ENCODE data around the gene MIOX. TPM values are rescaled to one million over a fixed set of nuclear protein-coding genes. Genes with fewer than 3 reads are reported as not detected.

Gene MIOX
- total RNA-seq, 6 donors from 2014 or later: not detected

DNA sequence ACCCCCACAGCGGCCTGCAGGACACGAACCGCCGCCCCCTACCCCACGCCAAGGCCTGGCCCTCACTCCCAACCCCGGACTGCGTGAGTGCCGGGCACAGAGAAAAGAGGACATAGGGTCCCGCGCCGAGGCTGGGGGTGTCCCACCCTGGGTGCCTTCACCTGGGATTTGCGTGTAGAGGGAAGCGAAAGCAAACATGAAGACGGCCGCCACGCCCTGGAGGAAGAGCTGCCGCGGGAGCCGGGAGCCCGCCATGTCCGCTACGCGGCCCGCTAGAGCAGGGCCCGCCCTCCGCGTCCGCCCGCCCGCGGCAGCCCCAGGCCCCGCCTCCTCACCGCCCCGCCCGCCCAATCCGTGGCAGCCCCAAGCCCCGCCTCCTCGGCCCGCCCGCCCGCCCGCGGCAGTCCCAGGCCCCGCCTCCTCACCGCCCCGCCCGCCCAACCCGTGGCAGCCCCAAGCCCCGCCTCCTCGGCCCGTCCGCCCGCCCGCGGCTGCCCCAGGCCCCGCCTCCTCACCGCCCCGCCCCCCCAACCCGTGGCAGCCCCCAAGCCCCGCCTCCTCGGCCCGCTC, 20.8 kb downstream of the MIOX start, which contains the start of gene LMF2:
Gene LMF2 (minus strand): TSS at position 282 of the 570 bp plus-strand sequence. CDS start 27 bp downstream, at position 255.
- TF ChIP-seq EP300 (IDR thresholded peaks at IDR 0.05) (no peak), CTCF (IDR thresholded peaks at IDR 0.05) (peak in 2 of 6 experiments; percentile 13 to 25), POLR2AphosphoS5 (IDR thresholded peaks at IDR 0.05) (peak; percentile 35 to 68), POLR2A (IDR thresholded peaks at IDR 0.05) (peak in 1 of 4 donors; percentile 59)
- no peaks in the 10 kb centered on the region for H3K9me3 ChIP-seq
- H3K27me3 ChIP-seq: no peaks in the 10 kb centered on the region
- H3K4me3 ChIP-seq: peak within 1 kb of the TSS; percentile 81 to 99 (median 98)
- peak; percentile 83 to 93 for ATAC-seq (ENCODE audit: low FRiP score in 2 of 2)
- peaks cover 23 to 40% (median 25%) of the 10 kb centered on the region in 4 donors for H3K4me1 ChIP-seq
- 1 to 4% methylated on average over 8 to 19 of the region's 62 CpGs for WGBS, 2 donors
- DNase-seq: peak; percentile 91 to 99
- H3K36me3 ChIP-seq: peaks cover 15 to 37% (median 34%) of the 10 kb centered on the region in 4 donors
- H3K27ac ChIP-seq: peak within 1 kb of the TSS; percentile 92 to 97 (median 95)

DNA sequence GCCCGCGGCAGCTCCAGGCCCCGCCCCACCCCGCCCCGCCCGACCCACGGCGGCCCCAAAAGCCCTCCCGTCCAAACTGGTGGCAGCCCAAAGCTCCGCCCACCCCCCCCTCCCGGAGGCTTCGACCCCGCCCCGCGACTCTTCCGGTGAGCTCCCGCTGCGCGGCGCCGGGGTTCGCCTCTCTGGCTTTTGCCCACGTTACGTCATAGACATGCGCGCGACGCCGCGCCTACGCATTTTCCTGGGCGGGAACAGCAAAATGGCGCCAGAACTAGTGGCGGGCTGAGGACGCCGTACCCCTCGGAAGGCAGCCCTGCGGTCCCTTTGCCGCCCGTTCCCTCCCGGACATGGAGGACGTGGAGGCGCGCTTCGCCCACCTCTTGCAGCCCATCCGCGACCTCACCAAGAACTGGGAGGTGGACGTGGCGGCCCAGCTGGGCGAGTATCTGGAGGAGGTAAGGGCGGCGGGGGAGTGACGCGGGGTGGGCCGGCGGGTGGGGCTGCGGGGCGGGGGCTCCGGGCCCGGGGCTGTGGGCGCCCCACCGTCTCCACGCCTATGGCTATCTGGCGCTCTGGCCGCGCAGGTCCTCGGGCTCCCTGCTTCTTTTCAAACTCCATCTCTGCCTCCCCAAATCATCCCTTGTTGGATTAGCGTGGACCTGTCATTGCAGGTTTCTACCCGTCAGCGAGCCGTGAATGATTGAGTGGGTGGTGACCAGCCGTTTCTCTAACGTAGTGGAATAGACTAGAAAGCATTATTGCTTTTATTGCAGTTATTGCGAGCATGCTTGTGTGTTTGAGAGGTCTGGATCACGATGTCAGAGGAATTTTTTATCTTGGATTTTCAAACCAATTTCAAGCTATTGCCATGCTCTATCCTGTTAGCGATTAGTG, 21.6 kb downstream of the MIOX start, which contains the start of gene NCAPH2:
Gene NCAPH2 (plus strand): TSS at position 234 of the 894 bp plus-strand sequence. CDS start 114 bp downstream, at position 348.
- ATAC-seq (ENCODE audit: low FRiP score in 2 of 2): peak; percentile 89 to 92
- peak within 1 kb of the TSS; percentile 81 to 99 (median 98) for H3K4me3 ChIP-seq
- H3K4me1 ChIP-seq: peaks cover 23 to 47% (median 26%) of the 10 kb centered on the region in 4 donors
- H3K36me3 ChIP-seq: peaks cover 10 to 30% (median 27%) of the 10 kb centered on the region in 4 donors
- DNase-seq: peak; percentile 94 to 99
- H3K9me3 ChIP-seq: no peaks in the 10 kb centered on the region
- H3K27ac ChIP-seq: peak within 1 kb of the TSS; percentile 92 to 97 (median 95)
- WGBS, 2 donors: 1% methylated on average over 14 to 30 of the region's 76 CpGs
- TF ChIP-seq CTCF (IDR thresholded peaks at IDR 0.05) (peak in 2 of 6 experiments; percentile 20 to 49), POLR2A (IDR thresholded peaks at IDR 0.05) (peak in 2 of 4 donors; percentile 67 to 83), EP300 (IDR thresholded peaks at IDR 0.05) (peak in 1 of 4 donors; percentile 84), POLR2AphosphoS5 (IDR thresholded peaks at IDR 0.05) (peak; percentile 96)
- no peaks in the 10 kb centered on the region for H3K27me3 ChIP-seq

DNA sequence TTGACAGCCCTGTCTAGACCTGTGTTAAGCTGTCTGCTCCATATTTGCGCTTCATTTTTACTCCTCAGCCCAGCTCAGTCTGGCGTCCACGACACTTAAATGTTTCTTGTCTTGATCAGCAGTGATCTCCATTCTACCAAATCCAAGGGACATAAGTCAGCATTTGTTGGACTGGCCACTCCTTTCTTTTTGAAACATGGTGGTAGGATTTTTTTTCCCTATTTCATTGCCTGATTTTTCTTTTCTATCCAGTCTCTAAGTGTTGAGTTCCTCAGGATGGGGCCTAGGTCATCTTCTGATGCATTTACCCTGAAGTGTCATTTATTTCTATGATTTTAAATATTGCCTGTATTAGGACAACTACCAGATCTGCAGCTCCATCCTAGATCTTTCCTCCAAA, 22.2 kb downstream of the MIOX start:
- Histone ChIP-seq H3K4me3 (peak overlapping the region in 3 of 4 donors; percentile 72 to 99 (median 75)), H3K36me3 (peaks cover 9 to 24% (median 22%) of the 10 kb centered on the region in 4 donors), H3K9me3 (no peaks in the 10 kb centered on the region), H3K4me1 (peaks cover 23 to 49% (median 27%) of the 10 kb centered on the region in 4 donors), H3K27me3 (no peaks in the 10 kb centered on the region), H3K27ac (peak overlapping the region; percentile 92 to 97 (median 95))
- ATAC-seq (ENCODE audit: low FRiP score in 2 of 2) (no peak), DNase-seq (no peak)
- WGBS, 2 donors: 12 to 25% methylated on average over 3 of the region's 3 CpGs
- no peak for TF ChIP-seq POLR2AphosphoS5 (IDR thresholded peaks at IDR 0.05)
- TF ChIP-seq CTCF (IDR thresholded peaks at IDR 0.05): no peak
- TF ChIP-seq EP300 (IDR thresholded peaks at IDR 0.05): no peak
- TF ChIP-seq POLR2A (IDR thresholded peaks at IDR 0.05): no peak

- DNase-seq: no peak
- H3K36me3 ChIP-seq: peaks cover 4 to 27% (median 16%) of the 10 kb centered on the region in 4 donors
- no peak for ATAC-seq (ENCODE audit: low FRiP score in 2 of 2)
- WGBS, 2 donors: 93 to 96% methylated on average over 14 to 15 of the region's 15 CpGs
- H3K27ac ChIP-seq: peak overlapping the region in 2 of 4 donors; percentile 22 to 45
- TF ChIP-seq EP300 (IDR thresholded peaks at IDR 0.05) (no peak), CTCF (IDR thresholded peaks at IDR 0.05) (no peak), POLR2A (IDR thresholded peaks at IDR 0.05) (no peak), POLR2AphosphoS5 (IDR thresholded peaks at IDR 0.05) (no peak)
- no peaks in the 10 kb centered on the region for H3K27me3 ChIP-seq
- peaks cover 12 to 27% (median 16%) of the 10 kb centered on the region in 4 donors for H3K4me1 ChIP-seq
- H3K4me3 ChIP-seq: no peak overlapping the region
- H3K9me3 ChIP-seq: no peaks in the 10 kb centered on the region
Observed at GRCh38 chr22:50513175-50513574, 26.5 kb downstream of the MIOX start.
